Hematopoietic multipotent progenitor cell (in vitro differentiated cells): Measurements from ENCODE around the gene SLC22A23. TPM values are rescaled to one million over a fixed set of nuclear protein-coding genes. Genes with fewer than 3 reads are reported as not detected.

ENCODE experiments used
- DNase-seq, 3 donors: peaks; one replicate each; pipeline ENCODE4 v3.0.0-alpha.2; 2011 to 2015; ENCODE audit warnings: low read depth in 2 of 3, low spot score in 2 of 3
- total RNA-seq: library from RNA; depleted of rRNA; stranded (reverse); fragments of >200 nt; gene quantifications from one replicate; pipeline ENCODE4 v1.2.3, GENCODE V29; 2012

SLC22A23 gene
- total RNA-seq, 1 donor: 0.81 TPM

- DNase-seq: no peak
Observed at GRCh38 chr6:3471711-3472110, 14.9 kb upstream of the SLC22A23 start.

GRCh38 chr6:3471286-3471685 lies 14.4 kb upstream of the SLC22A23 start:
- no peak for DNase-seq

- DNase-seq: no peak
Observed at GRCh38 chr6:3468585-3468984, 11.7 kb upstream of the SLC22A23 start.

GRCh38 chr6:3467996-3468395 lies 11.1 kb upstream of the SLC22A23 start:
- DNase-seq: no peak

GRCh38 chr6:3466488-3467219 lies 9.8 kb upstream of the SLC22A23 start:
- DNase-seq: no peak

- no peak for DNase-seq
Observed at GRCh38 chr6:3460253-3460652, 3.4 kb upstream of the SLC22A23 start.

- no peak for DNase-seq
Observed at GRCh38 chr6:3458706-3459421, 2.0 kb upstream of the SLC22A23 start.

- DNase-seq: peak in 1 of 3 donors; percentile 45
Observed at GRCh38 chr6:3457710-3458602, 1.1 kb upstream of the SLC22A23 start.

GRCh38 chr6:3456395-3456897 lies 404 bp downstream of the SLC22A23 start:
- DNase-seq: no peak

- peak in 1 of 3 donors; percentile 16 for DNase-seq
Observed at GRCh38 chr6:3455569-3456394, 1.1 kb downstream of the SLC22A23 start.

- DNase-seq: peak in 2 of 3 donors; percentile 34 to 38
Observed at GRCh38 chr6:3455147-3455568, 1.7 kb downstream of the SLC22A23 start.

- DNase-seq: no peak
Observed at GRCh38 chr6:3454273-3455010, 2.4 kb downstream of the SLC22A23 start.

GRCh38 chr6:3453413-3454272 lies 3.2 kb downstream of the SLC22A23 start:
- DNase-seq: no peak

GRCh38 chr6:3451498-3451897 lies 5.4 kb downstream of the SLC22A23 start:
- no peak for DNase-seq

- DNase-seq: no peak
Observed at GRCh38 chr6:3450888-3451287, 6.0 kb downstream of the SLC22A23 start.

- DNase-seq: no peak
Observed at GRCh38 chr6:3449750-3450305, 7.0 kb downstream of the SLC22A23 start.

GRCh38 chr6:3449321-3449720 lies 7.5 kb downstream of the SLC22A23 start:
- DNase-seq: no peak

GRCh38 chr6:3447005-3447404 lies 9.8 kb downstream of the SLC22A23 start:
- no peak for DNase-seq
